Sigmoid colon (tissue), 4 donors: ENCODE results near the gene PFKL.
"Not testable (repeated sequence)": the region's sequence is repeated elsewhere in the genome, so short reads cannot be mapped to it uniquely, and the experiment has no call there.

Source experiments
- EP300 ChIP-seq, 4 donors: sonication (generic); formaldehyde crosslinking; IDR thresholded peaks; one replicate each; pipeline ENCODE4 v1.6.1; 2017; ENCODE audit warnings: antibody characterized with exemption in 4 of 4
- POLR2A ChIP-seq, 2 donors: fragments of 450-650 bp; IDR thresholded peaks; one replicate each; pipeline ENCODE4 v1.6.1; 2016; ENCODE audit warnings: antibody characterized with exemption in 2 of 2, mild to moderate bottlenecking in 2 of 2, moderate library complexity in 2 of 2
- POLR2AphosphoS5 ChIP-seq, 4 donors: sonication (generic); formaldehyde crosslinking; IDR thresholded peaks; one replicate each; pipeline ENCODE4 v1.6.1; 2017; ENCODE audit warnings: antibody characterized with exemption in 4 of 4
- TF ChIP-seq, protein P1 (sequence below), 4 experiments: fragments of 450-650 bp in 3 of 4; fragments of 200-600 bp in 1 of 4; IDR thresholded peaks; one replicate each; pipeline ENCODE4 v1.5.1; 2016 to 2019; ENCODE audit warnings: antibody characterized with exemption in 4 of 4, mild to moderate bottlenecking in 3 of 4, moderate library complexity in 2 of 4

GRCh38 chr21:44361903-44362302, 62.0 kb downstream of the PFKL start:
- TF ChIP-seq, protein P1, sequence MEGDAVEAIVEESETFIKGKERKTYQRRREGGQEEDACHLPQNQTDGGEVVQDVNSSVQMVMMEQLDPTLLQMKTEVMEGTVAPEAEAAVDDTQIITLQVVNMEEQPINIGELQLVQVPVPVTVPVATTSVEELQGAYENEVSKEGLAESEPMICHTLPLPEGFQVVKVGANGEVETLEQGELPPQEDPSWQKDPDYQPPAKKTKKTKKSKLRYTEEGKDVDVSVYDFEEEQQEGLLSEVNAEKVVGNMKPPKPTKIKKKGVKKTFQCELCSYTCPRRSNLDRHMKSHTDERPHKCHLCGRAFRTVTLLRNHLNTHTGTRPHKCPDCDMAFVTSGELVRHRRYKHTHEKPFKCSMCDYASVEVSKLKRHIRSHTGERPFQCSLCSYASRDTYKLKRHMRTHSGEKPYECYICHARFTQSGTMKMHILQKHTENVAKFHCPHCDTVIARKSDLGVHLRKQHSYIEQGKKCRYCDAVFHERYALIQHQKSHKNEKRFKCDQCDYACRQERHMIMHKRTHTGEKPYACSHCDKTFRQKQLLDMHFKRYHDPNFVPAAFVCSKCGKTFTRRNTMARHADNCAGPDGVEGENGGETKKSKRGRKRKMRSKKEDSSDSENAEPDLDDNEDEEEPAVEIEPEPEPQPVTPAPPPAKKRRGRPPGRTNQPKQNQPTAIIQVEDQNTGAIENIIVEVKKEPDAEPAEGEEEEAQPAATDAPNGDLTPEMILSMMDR (IDR thresholded peaks at IDR 0.05), result not testable (repeated sequence)
- not testable (repeated sequence) for TF ChIP-seq POLR2AphosphoS5, EP300, POLR2A (IDR thresholded peaks at IDR 0.05)
